Astrocyte of the spinal cord (primary cell): Measurements from ENCODE around the gene MRPL10.

Experiments used
- DNase-seq: peaks from one replicate; pipeline ENCODE4 v3.0.0; 2011; ENCODE audit warnings: low read depth, low spot score
- H3K4me3 ChIP-seq: 2 replicates; pipeline ENCODE4 v1.5.1; 2011; ENCODE audit warnings: low read depth, mild to moderate bottlenecking, low read length, moderate library complexity
- CTCF ChIP-seq: IDR thresholded peaks from 2 replicates; pipeline ENCODE4 v1.5.1; 2012; ENCODE audit warnings: low read depth, mild to moderate bottlenecking, low read length, inconsistent platforms
- in situ Hi-C: cut with HindIII; loops from 2 replicates; pipeline ENCODE4 v1.10.0; 2017; ENCODE audit warnings: low sequenced_read_pairs

Gene MRPL10

DNA sequence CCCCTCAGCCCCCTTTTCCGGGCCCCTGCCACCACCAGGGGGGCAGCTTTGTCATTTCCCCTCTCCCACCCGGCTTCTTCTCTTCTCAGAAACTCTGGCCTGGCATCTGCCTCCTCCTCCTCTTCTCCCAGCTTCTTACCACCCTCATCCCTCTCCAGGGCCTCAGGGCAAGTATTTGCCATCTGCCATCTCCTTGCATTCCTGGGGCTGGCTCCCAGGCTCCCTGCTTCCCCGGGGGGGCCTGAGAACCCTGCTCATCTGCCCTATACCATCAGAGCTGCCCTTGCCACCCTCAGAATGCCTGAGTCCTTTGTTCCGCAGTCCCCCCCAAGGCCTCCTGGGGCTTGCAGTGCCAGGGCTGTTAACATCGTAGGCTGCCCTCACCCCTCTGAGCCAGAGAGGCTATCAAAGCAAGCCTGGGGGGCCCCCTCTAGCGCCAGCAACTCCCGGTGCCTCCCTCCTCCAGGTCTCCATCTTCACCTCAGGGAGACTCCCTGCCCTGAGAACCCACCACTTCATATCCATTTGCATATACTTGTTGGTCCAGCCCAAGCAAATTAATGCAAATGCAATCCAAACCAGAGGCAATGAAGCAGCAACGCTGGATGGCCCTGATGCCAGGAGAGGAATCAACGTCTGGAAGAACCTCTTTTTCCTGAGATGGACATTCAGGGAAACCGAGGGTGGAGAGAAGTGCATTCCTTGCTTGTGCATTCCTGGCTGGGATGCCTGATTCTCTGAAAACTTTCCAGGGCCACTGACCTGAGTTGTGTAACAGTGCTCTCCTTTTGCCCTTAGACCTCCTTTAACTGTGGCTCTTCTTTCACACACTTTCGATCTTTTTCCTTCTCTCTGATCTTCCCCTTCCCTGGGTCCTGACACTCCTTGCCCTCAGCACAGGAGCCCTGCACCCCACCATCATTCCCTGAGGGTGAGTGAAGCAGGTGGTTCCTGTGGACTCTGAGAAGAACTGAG lies 44.0 kb upstream of the MRPL10 start:
- no peak for DNase-seq
- in situ Hi-C loops, result no loop called here
- H3K4me3 ChIP-seq, result no peak overlapping the region
- TF ChIP-seq CTCF, result no peak

DNA sequence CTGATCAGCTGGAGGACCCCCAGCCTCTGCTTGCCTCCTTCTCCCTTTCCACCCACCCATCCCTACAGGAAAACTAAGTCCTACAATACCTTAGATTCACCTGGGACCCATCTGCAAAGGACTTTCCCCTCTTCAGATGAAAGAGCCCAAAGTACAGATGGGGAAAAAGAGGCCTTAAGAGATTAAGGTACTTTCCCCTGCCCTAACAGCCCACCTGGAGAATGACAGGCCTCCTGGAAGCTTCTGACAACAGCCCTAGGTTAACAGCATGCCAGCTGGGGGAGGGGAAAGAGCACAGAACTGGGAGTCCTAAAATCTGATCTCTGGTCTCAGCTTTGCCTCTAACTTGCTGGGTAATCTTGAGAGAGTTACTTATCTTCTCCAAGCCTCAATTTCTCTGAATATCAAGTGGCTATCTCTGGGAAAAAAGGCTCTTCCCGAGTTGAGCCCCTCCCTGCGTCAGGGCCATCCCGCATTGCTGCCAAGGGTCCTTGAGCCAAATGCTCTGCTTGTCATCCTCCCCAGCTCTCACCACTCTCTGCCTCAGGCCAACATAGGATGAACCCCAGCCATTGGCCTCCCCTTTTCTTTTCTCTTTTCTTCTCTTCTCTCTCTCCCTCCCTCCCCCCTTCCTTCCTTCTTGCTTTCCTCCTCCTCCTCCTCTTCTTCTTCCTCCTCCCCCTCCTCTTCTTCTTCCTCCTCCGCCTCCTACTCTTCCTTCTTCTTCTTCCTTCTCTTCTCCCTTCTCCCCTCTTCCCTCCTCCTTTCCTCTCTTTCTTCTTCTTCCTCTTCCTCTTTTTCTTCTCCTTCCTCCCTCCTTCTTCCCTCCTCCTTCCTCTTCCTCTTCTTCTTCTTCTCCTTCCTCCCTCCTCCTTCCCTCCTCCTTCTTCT lies 42.1 kb upstream of the MRPL10 start:
- no peak for TF ChIP-seq CTCF
- in situ Hi-C loops, result no loop called here
- no peak for DNase-seq
- H3K4me3 ChIP-seq, result no peak overlapping the region

DNA sequence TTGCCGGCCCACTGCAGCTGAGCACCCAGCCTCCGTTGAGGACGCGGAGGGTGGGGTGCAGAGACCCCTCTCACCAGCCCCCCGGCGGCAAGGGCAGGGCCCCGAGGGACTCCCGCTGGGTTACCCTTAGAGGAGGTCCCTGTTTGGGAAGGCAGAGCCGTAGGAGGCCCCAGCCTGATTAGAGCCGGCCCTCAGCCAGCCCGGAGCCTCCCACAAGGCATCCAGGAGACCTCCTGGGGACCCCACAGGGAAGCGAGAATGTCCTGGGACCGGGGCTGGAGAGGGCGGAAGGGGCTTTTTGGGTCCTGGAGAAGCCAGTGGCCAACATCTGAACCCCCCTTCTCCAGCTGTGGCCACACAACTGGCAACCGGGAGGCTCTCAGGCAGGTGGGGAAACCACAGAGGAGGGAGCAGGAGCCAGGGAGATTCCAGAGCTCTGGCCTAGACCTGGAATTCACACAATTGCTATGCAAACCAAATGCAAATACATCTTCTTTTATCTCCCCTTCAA lies 41.4 kb upstream of the MRPL10 start:
- no peak for TF ChIP-seq CTCF
- in situ Hi-C loops, result no loop called here

GRCh38 chr17:47872019-47872650 lies 40.8 kb upstream of the MRPL10 start:
- no peak for DNase-seq
- H3K4me3 ChIP-seq, result no peak overlapping the region
- no peak for TF ChIP-seq CTCF
- in situ Hi-C loops, result no loop called here

More for the DNA sequence above, 41.4 kb upstream of the MRPL10 start:
- peak; percentile 22 for DNase-seq
- H3K4me3 ChIP-seq, result no peak overlapping the region

DNA sequence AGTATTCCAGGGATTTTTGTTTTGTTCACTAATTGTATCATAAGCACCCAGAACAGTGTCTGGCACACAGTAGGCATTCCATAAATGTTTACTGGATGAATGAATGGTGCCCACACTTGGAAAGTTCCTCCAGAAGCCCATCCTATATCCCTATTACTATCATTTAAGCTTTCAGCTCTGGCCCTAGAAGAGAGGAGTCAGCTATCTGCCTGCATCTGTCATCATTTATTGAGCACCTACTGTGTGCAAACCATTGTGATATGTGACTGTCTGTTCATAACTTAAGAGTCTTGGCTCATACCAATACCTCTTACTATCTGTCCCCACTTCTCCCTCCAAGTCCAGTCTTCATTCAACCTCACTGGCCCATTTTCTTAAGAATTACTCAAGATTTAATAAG lies 39.7 kb upstream of the MRPL10 start:
- no peak for TF ChIP-seq CTCF
- DNase-seq, result no peak
- no peak overlapping the region for H3K4me3 ChIP-seq
- in situ Hi-C loops, result no loop called here

- TF ChIP-seq CTCF, result no peak
- no peak overlapping the region for H3K4me3 ChIP-seq
- in situ Hi-C loops, result no loop called here
- no peak for DNase-seq
Observed at GRCh38 chr17:47870056-47870455, 38.7 kb upstream of the MRPL10 start.
